ENCODE data around the gene SHCBP1. TPM values are rescaled to one million over a fixed set of nuclear protein-coding genes. Genes with fewer than 3 reads are reported as not detected.

SHCBP1 gene
- total RNA-seq, 3 donors from 2014 or later, result 0.63 to 7.7 (median 2.3) TPM

- no peaks in the 10 kb centered on the region for H3K9me3 ChIP-seq
- ATAC-seq (no peak), DNase-seq (no peak)
- no peak overlapping the region for H3K4me3 ChIP-seq
- intact Hi-C loops (cut with DNase I, micrococcal nuclease), result no loop called here
- no peaks in the 10 kb centered on the region for H3K36me3 ChIP-seq (ENCODE audit: low read depth)
- H3K4me1 ChIP-seq (ENCODE audit: low read depth), result no peaks in the 10 kb centered on the region
- TF ChIP-seq CTCF (IDR thresholded peaks at IDR 0.05), result no peak
Measured at GRCh38 chr16:46549477-46549876, 71.7 kb downstream of the SHCBP1 start.

Other genes starting within 250 kb of the SHCBP1 start
- 10 to 100 TPM; 78.4 to 97.1 (median 84.8) TPM for gene VPS35, start 67.8 kb upstream of the SHCBP1 start, total RNA-seq
- gene ORC6, start 68.3 kb upstream of the SHCBP1 start, total RNA-seq, result 10 to 100 TPM in 1 of 3 donors, 1 to 10 TPM in 2; 3.5 to 10.3 (median 3.8) TPM
- under 1 TPM; 0.03 to 0.63 (median 0.41) TPM for gene MYLK3, start 127.0 kb upstream of the SHCBP1 start, total RNA-seq
- 1 to 10 TPM; 5.3 to 8.3 (median 5.4) TPM for gene C16orf87, start 209.8 kb upstream of the SHCBP1 start, total RNA-seq

All from mucosa of descending colon (tissue), 3 donors.